ENCODE measurements around the gene LCE3B.

GRCh38 chr1:152565115-152565514 lies 48.5 kb upstream of the LCE3B start:
- no peak for TF ChIP-seq EZH2 (IDR thresholded peaks at IDR 0.05; ENCODE audit: borderline replicate concordance, insufficient read depth, low read length, poor library complexity, severe bottlenecking)
- TF ChIP-seq RAD21 (conservative IDR thresholded peaks at IDR 0.05), result no peak
- TF ChIP-seq REST (IDR thresholded peaks at IDR 0.05; ENCODE audit: borderline replicate concordance), result no peak
- TF ChIP-seq CTCF (IDR thresholded peaks at IDR 0.05; ENCODE audit: poor library complexity, severe bottlenecking), result no peak
- no peak for TF ChIP-seq POLR2AphosphoS5 (IDR thresholded peaks at IDR 0.05)
- no peak for TF ChIP-seq MXI1 (conservative IDR thresholded peaks at IDR 0.05; ENCODE audit: poor library complexity, severe bottlenecking)

Measured in neural cell (in vitro differentiated cells).